HL-60 (cell line): ENCODE results near the gene APBB2.

Source experiments
- GABPA ChIP-seq: IDR thresholded peaks from 2 replicates; pipeline ENCODE4 v1.6.1; 2012; ENCODE audit warnings: low read depth
- POLR2AphosphoS5 ChIP-seq: IDR thresholded peaks from 2 replicates; pipeline ENCODE4 v1.6.1; 2012; ENCODE audit warnings: low read depth
- TF ChIP-seq, protein P1 (sequence below): IDR thresholded peaks from one replicate; pipeline ENCODE4 v1.5.1; 2011; ENCODE audit warnings: low read length, control low read depth, inconsistent platforms; ENCODE audit not compliant: insufficient read depth
- TF ChIP-seq, protein P2 (sequence below): IDR thresholded peaks from 2 replicates; pipeline ENCODE4 v1.6.1; 2012; ENCODE audit warnings: low read depth; ENCODE audit not compliant: insufficient replicate concordance

DNA sequence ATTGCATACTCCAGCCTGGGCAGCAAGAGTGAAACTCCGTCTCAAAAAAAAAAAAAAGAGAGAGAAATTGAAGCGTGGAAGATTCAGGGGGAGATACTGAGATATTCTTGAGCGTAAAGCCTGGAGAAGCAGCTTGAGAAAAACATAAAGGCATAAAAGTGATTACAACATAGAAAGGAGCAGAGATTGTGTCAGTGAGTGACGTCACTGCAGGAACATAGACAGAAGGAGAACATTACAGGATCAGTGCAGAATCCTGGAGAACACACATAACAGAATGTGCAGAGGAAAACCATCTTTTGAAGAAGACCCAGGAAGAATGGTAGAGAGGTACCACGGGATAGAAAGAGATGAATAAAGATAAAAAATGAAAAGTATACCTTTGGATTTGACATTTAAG lies 147.0 kb downstream of the APBB2 start:
- TF ChIP-seq POLR2AphosphoS5 = no peak
- TF ChIP-seq, protein P1, sequence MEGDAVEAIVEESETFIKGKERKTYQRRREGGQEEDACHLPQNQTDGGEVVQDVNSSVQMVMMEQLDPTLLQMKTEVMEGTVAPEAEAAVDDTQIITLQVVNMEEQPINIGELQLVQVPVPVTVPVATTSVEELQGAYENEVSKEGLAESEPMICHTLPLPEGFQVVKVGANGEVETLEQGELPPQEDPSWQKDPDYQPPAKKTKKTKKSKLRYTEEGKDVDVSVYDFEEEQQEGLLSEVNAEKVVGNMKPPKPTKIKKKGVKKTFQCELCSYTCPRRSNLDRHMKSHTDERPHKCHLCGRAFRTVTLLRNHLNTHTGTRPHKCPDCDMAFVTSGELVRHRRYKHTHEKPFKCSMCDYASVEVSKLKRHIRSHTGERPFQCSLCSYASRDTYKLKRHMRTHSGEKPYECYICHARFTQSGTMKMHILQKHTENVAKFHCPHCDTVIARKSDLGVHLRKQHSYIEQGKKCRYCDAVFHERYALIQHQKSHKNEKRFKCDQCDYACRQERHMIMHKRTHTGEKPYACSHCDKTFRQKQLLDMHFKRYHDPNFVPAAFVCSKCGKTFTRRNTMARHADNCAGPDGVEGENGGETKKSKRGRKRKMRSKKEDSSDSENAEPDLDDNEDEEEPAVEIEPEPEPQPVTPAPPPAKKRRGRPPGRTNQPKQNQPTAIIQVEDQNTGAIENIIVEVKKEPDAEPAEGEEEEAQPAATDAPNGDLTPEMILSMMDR = no peak
- TF ChIP-seq, protein P2, sequence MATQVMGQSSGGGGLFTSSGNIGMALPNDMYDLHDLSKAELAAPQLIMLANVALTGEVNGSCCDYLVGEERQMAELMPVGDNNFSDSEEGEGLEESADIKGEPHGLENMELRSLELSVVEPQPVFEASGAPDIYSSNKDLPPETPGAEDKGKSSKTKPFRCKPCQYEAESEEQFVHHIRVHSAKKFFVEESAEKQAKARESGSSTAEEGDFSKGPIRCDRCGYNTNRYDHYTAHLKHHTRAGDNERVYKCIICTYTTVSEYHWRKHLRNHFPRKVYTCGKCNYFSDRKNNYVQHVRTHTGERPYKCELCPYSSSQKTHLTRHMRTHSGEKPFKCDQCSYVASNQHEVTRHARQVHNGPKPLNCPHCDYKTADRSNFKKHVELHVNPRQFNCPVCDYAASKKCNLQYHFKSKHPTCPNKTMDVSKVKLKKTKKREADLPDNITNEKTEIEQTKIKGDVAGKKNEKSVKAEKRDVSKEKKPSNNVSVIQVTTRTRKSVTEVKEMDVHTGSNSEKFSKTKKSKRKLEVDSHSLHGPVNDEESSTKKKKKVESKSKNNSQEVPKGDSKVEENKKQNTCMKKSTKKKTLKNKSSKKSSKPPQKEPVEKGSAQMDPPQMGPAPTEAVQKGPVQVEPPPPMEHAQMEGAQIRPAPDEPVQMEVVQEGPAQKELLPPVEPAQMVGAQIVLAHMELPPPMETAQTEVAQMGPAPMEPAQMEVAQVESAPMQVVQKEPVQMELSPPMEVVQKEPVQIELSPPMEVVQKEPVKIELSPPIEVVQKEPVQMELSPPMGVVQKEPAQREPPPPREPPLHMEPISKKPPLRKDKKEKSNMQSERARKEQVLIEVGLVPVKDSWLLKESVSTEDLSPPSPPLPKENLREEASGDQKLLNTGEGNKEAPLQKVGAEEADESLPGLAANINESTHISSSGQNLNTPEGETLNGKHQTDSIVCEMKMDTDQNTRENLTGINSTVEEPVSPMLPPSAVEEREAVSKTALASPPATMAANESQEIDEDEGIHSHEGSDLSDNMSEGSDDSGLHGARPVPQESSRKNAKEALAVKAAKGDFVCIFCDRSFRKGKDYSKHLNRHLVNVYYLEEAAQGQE = no peak
- no peak for TF ChIP-seq GABPA
